ENCODE results near the gene SSTR3.

Gene SSTR3

GRCh38 chr22:37167981-37168647 lies 44.2 kb downstream of the SSTR3 start:
- no peak for DNase-seq (ENCODE audit: low read depth in 4 of 4, low spot score in 1 of 4)

GRCh38 chr22:37167176-37167980 lies 44.9 kb downstream of the SSTR3 start:
- DNase-seq (ENCODE audit: low read depth in 4 of 4, low spot score in 1 of 4), result no peak

GRCh38 chr22:37166675-37167066 lies 45.6 kb downstream of the SSTR3 start:
- peak; percentile 61 to 79 (median 72) for DNase-seq (ENCODE audit: low read depth in 4 of 4, low spot score in 1 of 4)

- DNase-seq (ENCODE audit: low read depth in 4 of 4, low spot score in 1 of 4), result no peak
Observed at GRCh38 chr22:37165940-37166674, 46.2 kb downstream of the SSTR3 start.

GRCh38 chr22:37165066-37165465 lies 47.2 kb downstream of the SSTR3 start:
- DNase-seq (ENCODE audit: low read depth in 4 of 4, low spot score in 1 of 4), result no peak

GRCh38 chr22:37164505-37164887 lies 47.8 kb downstream of the SSTR3 start:
- DNase-seq (ENCODE audit: low read depth in 4 of 4, low spot score in 1 of 4), result no peak

- peak in 2 of 4 experiments; percentile 57 to 73 for DNase-seq (ENCODE audit: low read depth in 4 of 4, low spot score in 1 of 4)
Observed at GRCh38 chr22:37163575-37164504, 48.4 kb downstream of the SSTR3 start.

GRCh38 chr22:37163096-37163489 lies 49.2 kb downstream of the SSTR3 start:
- DNase-seq (ENCODE audit: low read depth in 4 of 4, low spot score in 1 of 4), result no peak

- DNase-seq (ENCODE audit: low read depth in 4 of 4, low spot score in 1 of 4), result peak; percentile 38 to 73 (median 50)
Observed at GRCh38 chr22:37162221-37163095, 49.8 kb downstream of the SSTR3 start.

- DNase-seq (ENCODE audit: low read depth in 4 of 4, low spot score in 1 of 4), result no peak
Observed at GRCh38 chr22:37161443-37161842, 50.8 kb downstream of the SSTR3 start.

- DNase-seq (ENCODE audit: low read depth in 4 of 4, low spot score in 1 of 4), result no peak
Observed at GRCh38 chr22:37160027-37160426, 52.2 kb downstream of the SSTR3 start.

GRCh38 chr22:37158963-37159290 lies 53.4 kb downstream of the SSTR3 start:
- no peak for DNase-seq (ENCODE audit: low read depth in 4 of 4, low spot score in 1 of 4)

GRCh38 chr22:37157516-37158285 lies 54.6 kb downstream of the SSTR3 start:
- no peak for DNase-seq (ENCODE audit: low read depth in 4 of 4, low spot score in 1 of 4)

GRCh38 chr22:37156686-37157435 lies 55.4 kb downstream of the SSTR3 start:
- DNase-seq (ENCODE audit: low read depth in 4 of 4, low spot score in 1 of 4), result no peak

GRCh38 chr22:37155971-37156370 lies 56.3 kb downstream of the SSTR3 start:
- DNase-seq (ENCODE audit: low read depth in 4 of 4, low spot score in 1 of 4), result no peak

- DNase-seq (ENCODE audit: low read depth in 4 of 4, low spot score in 1 of 4), result no peak
Observed at GRCh38 chr22:37154925-37155712, 57.2 kb downstream of the SSTR3 start.

Measured in stimulated activated CD4-positive, alpha-beta T cell treated with anti-CD3 and anti-CD28 coated beads, Interleukin-1b, Interleukin-23, amount 100 ng/mL, for 24 hours (primary cell).